GM21390 (cell line): Measurements from ENCODE around the gene HDAC4.
"Not testable (repeated sequence)": the region's sequence is repeated elsewhere in the genome, so short reads cannot be mapped to it uniquely, and the experiment has no call there.

Source experiments
- ATAC-seq: cut with Tn5 transposase; IDR thresholded peaks from one replicate; pipeline ENCODE4 v1.9.1; 2021; ENCODE audit not compliant: unreplicated experiment

HDAC4 gene

GRCh38 chr2:239400596-239401066 lies at the start of gene HDAC4:
Gene HDAC4, minus strand, starts transcription at chr2:239401020. Its CDS starts 48,321 bp downstream, at chr2:239352699.
- peak; percentile 71 for ATAC-seq

GRCh38 chr2:239449468-239449867 lies 48.6 kb upstream of the HDAC4 start:
- ATAC-seq: not testable (repeated sequence)

GRCh38 chr2:239445771-239446524 lies 45.1 kb upstream of the HDAC4 start:
- ATAC-seq: no peak

- ATAC-seq: no peak
Measured at GRCh38 chr2:239444626-239445577, 44.1 kb upstream of the HDAC4 start.

GRCh38 chr2:239443666-239444567 lies 43.1 kb upstream of the HDAC4 start:
- ATAC-seq: no peak

GRCh38 chr2:239443102-239443620 lies 42.3 kb upstream of the HDAC4 start:
- ATAC-seq: no peak

- ATAC-seq: no peak
Measured at GRCh38 chr2:239442192-239442591, 41.4 kb upstream of the HDAC4 start.

GRCh38 chr2:239441261-239442078 lies 40.6 kb upstream of the HDAC4 start:
- no peak for ATAC-seq

- no peak for ATAC-seq
Measured at GRCh38 chr2:239440511-239440959, 39.7 kb upstream of the HDAC4 start.

GRCh38 chr2:239439754-239440315 lies 39.0 kb upstream of the HDAC4 start:
- ATAC-seq: no peak

- ATAC-seq: no peak
Measured at GRCh38 chr2:239438995-239439753, 38.4 kb upstream of the HDAC4 start.

- no peak for ATAC-seq
Measured at GRCh38 chr2:239438368-239438767, 37.5 kb upstream of the HDAC4 start.

GRCh38 chr2:239436669-239437335 lies 36.0 kb upstream of the HDAC4 start:
- no peak for ATAC-seq

- ATAC-seq: no peak
Measured at GRCh38 chr2:239436076-239436475, 35.3 kb upstream of the HDAC4 start.

GRCh38 chr2:239433777-239434403 lies 33.1 kb upstream of the HDAC4 start:
- ATAC-seq: no peak

- ATAC-seq: no peak
Measured at GRCh38 chr2:239432174-239432573, 31.4 kb upstream of the HDAC4 start.

- no peak for ATAC-seq
Measured at GRCh38 chr2:239431536-239431935, 30.7 kb upstream of the HDAC4 start.
